ENCODE data around the gene FRMD5.

FRMD5 gene

DNA sequence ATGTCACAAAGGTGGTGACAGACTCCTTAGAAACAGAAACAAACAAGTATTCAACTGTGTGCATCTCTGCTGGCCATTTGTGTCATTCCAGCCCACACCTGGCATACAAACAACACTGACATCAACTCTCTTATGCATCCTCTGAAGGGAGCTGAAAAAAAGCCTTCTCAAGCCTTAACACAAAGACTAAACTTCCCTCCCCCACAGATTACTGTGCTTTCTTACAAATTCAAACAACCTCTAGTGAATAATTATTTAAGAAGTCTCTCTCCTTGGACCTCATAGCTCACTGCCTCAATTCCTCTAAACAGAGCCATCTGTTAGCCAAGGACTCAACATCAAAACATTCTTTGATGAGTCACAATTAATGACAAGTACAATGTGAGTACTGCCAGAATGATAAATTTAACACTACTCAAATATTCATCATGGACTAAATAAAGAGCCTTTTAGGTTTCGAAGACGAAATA is 236.2 kb downstream of the FRMD5 start:
- DNase-seq, result no peak

GRCh38 chr15:43957724-43958123 is 237.3 kb downstream of the FRMD5 start:
- DNase-seq, result no peak

GRCh38 chr15:43955140-43955539 is 239.9 kb downstream of the FRMD5 start:
- no peak for DNase-seq

- no peak for DNase-seq
Measured at GRCh38 chr15:43954181-43954621, 240.9 kb downstream of the FRMD5 start.

- DNase-seq, result no peak
Measured at GRCh38 chr15:43953402-43953801, 241.7 kb downstream of the FRMD5 start.

DNA sequence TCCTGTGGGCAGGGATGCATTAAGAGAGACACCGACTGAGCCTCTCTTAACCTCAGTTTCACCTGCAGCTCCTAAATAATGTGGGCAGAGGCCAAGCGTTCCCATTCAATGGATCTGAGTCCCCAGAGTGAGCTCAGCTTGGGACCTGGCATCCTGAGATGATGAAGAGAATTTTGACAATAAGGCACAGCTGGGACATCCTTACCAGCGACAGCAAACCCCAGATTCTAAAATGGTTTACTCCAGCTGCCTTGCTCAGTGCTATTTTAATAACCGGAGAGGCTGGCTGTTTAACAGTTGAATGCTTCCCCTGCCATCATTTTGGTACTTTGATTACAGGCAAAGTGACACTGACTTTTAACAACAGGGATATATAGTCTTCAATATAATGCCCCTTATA is 244.5 kb downstream of the FRMD5 start:
- no peak for DNase-seq

DNA sequence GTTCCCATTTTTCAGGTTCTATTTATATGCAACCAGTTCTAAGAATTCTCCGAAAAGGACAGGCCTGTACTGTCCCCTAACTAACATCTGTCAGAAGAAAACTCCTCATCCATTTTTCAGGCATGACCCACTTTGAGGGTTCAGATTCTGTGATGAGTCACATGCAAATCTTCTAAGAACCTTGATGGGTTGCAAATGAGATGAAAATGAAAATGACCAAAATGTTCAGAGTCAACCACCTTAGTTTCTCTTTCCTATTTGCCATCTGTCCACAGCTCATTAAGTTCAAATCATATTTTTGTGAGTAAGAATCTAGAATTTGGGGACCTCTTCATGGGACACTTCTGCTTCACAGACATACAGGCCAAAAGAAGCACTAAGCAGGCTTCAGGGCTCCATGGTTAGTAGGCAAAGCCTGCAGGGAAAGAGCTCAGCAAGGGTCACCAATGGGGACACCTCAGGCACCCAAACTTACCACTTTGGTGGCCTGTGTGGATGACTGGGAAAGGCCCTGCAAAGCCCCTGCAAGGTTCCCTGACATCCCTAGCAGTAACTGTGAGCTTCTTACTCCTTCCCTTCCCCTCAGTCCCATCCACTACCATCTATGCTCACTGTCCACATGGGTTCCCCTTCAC is 246.3 kb downstream of the FRMD5 start:
- DNase-seq, result no peak

DNA sequence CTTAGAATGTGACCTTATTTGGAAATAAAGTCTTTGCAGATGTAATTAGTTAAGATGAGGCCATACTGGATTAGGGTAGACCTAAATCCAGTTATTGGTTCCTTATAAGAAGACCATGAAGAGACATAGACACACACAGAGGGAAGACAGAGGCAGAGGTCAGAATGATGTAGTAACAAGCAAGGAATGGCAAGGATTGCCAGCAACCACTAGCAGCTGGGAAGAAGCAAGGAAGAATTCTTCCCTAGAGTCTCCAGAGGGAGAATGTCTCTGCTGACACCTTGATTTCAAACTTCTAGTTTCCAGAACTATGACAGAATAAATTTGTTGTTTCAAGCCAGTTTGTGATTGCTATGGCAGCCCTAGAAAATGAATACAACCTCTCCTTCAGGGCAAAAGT is 251.6 kb downstream of the FRMD5 start:
- no peak for DNase-seq

DNA sequence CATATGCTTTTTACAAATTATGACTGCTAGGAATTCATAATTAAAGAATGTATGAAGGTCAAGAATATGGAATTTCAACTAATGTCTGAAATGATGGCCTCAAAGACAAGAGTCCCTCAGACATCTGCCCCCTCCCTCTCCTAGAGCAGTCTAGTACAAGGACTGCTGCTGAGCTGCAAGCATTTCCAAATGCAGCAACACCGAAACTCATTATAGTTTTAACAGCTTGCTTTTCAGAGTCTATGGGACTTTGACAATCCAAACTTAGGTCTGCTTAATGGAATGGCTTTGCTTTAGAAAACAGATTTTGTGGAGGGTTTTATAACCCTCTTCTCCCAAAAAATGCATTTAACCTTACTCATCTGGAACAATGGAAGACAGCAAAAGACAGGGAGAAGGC is 252.9 kb downstream of the FRMD5 start:
- DNase-seq, result no peak

- DNase-seq, result no peak
Measured at GRCh38 chr15:43941555-43941954, 253.5 kb downstream of the FRMD5 start.

GRCh38 chr15:43941071-43941470 is 254.0 kb downstream of the FRMD5 start:
- DNase-seq, result no peak

GRCh38 chr15:43939070-43939469 is 256.0 kb downstream of the FRMD5 start:
- peak in 1 of 2 experiments; percentile 20 for DNase-seq

DNA sequence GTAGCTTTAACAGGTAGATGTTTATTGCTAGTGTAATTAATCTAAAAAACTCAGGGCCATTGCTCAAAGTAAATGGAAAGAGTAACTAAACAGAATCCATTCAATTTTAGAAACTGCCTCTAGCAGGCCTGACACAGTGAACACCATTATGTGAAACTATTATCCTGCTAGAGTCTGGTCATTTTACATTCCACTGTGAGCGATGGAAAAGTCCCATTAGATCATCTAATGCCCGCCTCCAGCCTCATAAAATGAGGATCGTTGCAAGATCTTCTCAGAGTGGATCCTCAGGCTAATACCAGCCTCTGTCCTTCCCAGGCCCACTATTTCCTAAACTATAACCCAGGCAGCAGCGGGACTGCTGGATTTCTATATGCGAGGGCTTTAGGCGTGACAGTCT is 260.6 kb downstream of the FRMD5 start:
- no peak for DNase-seq

GRCh38 chr15:43932907-43933306 is 262.2 kb downstream of the FRMD5 start:
- no peak for DNase-seq

- DNase-seq, result no peak
Measured at GRCh38 chr15:43931790-43932435, 263.2 kb downstream of the FRMD5 start.

GRCh38 chr15:43931119-43931518 is 264.0 kb downstream of the FRMD5 start:
- DNase-seq, result no peak

GRCh38 chr15:43930556-43930955 is 264.5 kb downstream of the FRMD5 start:
- DNase-seq, result no peak

DNA sequence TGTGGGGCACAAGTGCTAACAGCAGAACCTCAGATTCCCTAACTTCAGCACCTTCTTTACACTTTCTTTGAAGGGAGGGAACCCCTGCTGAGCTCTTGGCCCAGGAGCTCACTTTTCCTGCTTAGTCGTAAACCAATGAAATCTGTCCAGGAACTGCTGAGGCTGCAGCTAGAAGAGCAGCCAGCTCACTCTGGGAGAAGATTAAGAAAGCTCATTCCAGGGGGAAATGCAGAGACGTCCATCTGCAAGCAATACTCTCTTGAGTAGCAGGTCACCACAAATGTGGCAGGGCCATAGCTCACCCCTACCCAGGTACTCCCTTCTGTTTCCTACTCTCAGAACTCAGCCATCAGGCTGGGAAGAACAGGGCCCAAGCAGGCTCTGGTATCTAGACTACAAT is 265.0 kb downstream of the FRMD5 start:
- DNase-seq, result no peak

- DNase-seq, result no peak
Measured at GRCh38 chr15:43928152-43928551, 266.9 kb downstream of the FRMD5 start.

- no peak for DNase-seq
Measured at GRCh38 chr15:43927203-43927602, 267.9 kb downstream of the FRMD5 start.

DNA sequence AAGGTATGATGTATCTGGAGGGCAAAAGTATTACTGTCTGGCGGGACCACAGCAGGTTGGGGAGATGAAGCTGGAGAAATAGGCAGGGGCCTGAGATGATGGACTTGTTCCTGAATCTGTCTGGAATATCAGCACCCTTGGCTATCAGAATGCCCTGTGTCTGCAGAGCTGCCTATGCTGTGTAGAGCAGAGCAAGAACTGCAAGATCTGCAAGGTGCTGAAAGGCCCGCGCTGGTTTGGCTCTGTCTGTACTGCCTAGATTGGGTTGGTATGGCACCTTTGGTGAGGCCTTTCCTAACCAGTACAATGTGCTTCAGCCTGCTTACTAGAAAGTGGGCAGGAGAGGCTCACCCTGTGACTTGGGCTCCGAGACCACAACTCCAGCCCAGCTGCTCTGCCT is 271.5 kb downstream of the FRMD5 start:
- DNase-seq, result no peak

DNA sequence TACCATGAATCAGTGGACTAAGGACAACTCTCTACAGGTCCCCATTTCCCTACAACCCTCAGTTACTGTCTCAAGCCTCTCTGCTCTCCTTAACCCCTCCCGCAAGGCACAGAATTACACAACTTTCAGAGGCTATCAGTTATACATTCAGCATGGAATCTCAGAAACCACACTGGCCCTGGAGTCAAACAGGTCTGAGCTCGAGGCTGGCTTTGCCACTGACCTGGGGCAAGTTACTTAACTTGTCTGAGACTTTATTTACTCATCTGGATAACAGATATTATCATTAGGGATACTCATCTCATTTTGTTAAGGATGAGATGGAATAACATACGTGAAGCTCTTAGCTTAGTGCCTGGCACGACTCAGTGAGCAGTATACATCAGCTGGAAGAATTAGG is 273.1 kb downstream of the FRMD5 start:
- no peak for DNase-seq

GRCh38 chr15:43920815-43921214 is 274.3 kb downstream of the FRMD5 start:
- no peak for DNase-seq

DNA sequence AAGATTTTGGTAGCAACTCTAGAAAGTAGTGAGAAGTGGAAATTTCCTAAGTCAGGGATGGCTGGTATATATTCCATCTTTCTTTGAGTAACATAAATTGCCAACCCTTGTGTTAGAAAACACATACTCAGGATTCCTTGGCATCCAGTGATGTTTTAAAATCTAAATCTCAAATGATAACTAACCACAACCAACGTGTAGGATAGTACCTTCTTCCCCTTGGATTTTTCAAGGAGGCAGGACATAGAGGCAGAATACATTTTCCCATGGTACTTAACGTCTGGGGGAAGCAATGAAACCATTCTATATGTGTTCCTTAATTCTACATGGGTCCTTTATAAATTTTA is 274.8 kb downstream of the FRMD5 start:
- DNase-seq, result no peak
